GM19467 (cell line): Measurements from ENCODE around the gene MGAM2.
"Not testable (repeated sequence)": the region's sequence is repeated elsewhere in the genome, so short reads cannot be mapped to it uniquely, and the experiment has no call there.

Experiments
- ATAC-seq: cut with Tn5 transposase; IDR thresholded peaks from one replicate; pipeline ENCODE4 v1.9.1; 2021; ENCODE audit warnings: mild to moderate bottlenecking, moderate library complexity; ENCODE audit not compliant: unreplicated experiment

The MGAM2 gene

DNA sequence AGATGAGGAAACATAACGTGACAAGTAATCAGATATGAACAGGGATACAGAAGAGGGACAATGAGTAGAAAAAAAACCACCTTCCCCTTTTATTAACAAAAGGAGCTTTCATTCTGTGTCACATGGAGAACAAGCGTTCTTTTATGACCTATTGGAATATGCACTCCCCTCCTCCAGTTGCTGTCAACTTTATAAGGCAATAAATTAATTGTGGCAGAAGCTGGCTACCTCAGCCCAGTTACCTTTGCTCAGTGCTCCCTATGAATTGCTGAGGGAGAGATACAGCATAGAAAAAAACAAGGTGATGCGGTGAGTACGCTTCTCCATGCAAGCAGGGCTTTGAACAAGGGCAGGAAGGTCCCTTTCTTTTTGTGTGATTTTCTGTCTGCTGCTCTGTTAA is at the start of gene MGAM2:
TSS of gene MGAM2 (plus strand) at position 220 of the 400 bp plus-strand sequence. CDS start 5,156 bp downstream, outside the sequence.
- ATAC-seq = no peak

DNA sequence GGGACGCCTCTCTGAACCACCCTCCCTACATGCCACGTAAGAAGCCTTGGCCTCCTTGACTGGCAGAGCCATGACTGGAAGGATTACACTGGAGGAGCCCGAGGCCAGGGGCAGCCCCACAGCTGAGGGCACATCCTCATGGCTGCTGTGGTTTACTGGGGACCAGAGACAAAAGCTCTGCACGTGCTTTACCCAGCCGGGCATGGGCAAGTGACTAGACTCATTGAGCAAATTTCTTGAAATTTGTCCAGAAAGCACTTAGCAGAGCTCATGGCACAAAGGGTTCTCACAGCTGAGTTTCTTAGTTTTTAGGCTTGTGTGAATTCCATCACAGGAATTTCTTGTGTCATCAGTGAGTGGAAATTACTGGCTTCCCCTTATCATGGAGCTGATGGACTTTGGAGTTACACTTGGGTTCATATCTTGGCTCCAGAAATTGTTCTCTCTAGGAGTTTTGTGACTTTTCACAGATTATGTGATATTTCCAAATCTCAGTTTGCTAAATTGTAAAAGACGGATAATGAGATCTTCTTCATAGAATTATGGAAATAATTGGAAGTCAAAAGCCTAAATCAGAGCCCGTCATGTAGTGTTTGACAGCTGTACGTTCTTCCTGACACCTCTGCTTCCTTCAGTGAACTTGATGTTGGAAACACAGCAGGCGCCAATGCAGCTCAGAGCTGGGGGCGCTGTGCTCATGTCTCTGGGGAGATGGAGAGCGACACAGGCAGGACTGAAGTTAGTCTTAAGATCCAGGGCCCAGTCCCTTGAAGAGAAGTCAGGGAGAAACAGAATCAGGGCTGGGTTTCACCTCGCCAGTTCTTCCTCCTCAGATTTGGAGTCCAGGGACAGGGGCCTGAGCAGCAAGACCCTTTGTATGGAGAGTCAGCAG is 47.7 kb upstream of the MGAM2 start:
- no peak for ATAC-seq

GRCh38 chr7:142066536-142066935 is 45.0 kb upstream of the MGAM2 start:
- no peak for ATAC-seq

DNA sequence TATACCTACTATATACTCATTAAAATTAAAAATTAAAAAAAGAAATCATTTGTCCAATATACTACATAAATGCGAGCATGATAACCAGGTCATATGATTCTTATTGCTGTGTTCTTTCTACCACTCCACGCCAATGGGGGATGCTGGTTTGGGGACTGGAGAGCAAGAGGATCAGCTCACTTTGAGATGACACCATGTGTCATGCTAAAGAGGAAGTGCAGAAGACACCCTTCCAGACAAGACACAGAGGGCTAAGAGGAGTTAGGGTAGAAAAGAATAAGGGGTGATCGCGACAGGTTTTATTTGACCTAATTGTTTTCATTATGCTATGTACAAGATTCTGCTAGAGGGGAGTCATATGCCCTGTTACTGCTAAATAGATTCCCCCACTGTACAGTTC is 33.8 kb upstream of the MGAM2 start:
- ATAC-seq = no peak

GRCh38 chr7:142083605-142084004 is 27.9 kb upstream of the MGAM2 start:
- no peak for ATAC-seq

DNA sequence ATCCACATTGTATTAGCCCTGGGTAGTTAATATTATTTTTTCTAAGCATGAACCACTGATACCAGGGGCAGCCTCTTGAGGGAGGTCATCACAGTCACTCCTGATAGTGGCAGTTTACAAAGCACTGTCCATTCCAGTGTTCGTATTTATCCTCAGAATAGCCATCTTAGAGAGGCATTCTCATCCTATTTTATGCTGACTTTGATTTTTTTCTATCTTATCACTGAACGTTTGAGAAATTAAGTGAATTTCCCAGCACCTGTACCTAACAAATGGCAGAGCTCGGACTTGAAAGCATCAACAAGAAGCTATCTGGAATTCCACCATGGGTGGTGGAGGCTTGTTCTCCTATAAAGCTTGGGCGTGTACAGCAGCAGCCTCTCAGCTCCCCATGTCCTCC is 26.1 kb upstream of the MGAM2 start:
- ATAC-seq = no peak

DNA sequence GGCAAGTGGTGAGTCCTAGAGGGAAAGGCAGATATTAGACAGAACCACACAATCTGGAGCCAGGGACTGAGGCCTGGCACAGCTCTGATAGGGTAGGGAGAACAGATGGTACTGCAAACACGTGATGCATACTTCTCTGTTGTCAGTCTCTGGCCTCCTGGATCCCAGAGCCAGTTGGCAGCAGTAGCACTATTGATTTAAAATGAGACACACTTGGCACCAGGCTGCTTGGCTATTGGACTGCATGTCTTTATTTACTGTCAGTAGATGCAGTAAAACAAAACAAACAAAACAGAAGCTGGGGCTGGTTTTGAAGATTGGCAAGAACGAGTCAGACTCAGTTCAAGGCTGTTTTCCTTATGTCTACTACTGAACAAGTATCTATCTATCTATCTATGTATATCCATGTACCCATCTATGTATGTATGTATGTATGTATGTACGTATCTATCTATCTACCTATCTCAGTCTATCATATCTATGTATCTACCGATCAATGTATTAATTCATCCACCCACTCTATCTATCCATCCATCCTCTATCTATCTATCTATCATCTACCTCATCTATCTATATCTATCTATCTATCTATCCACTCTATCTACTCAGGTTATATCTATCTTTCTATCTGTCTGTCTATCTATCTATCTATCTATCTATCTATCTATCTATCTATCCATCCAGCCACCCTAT is 23.4 kb upstream of the MGAM2 start:
- ATAC-seq = no peak

DNA sequence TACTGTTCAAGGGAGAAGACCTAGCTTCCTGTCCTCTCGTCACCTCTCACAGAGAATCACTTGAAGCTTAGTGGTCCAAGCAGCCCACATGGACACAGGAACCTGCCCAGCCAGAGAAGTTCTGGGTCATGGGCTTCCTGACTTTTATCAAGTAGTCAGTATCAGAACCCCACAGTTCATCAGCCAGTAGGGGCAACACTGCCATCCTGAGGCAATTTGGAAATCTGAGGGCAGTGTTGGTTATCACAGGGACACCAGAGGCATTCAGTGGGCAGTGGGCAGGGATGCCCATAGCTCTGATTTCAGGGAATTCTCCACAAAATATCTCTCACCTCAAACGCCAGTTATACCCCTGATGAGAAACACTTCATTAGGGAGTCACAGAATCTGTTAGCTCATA is 22.5 kb upstream of the MGAM2 start:
- ATAC-seq = no peak

GRCh38 chr7:142091961-142092360 is 19.6 kb upstream of the MGAM2 start:
- no peak for ATAC-seq

DNA sequence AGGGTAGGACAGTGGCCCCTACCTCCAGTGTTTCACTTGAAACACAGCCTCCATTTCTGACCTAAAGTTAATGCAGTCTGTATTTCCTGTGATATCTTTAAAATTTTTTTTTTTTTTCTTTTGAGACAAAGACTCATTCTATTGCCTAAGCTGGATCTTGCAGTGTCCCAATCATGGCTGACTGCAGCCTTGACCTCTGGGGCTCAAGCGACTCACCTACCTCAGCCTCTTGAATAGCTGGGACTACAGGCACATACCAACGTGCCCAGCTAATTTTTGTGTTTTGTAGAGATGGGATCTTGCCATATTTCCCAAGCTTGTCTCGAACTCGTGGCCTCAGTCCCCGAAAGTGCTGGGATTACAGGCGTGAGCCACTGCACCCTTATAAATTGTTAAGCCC is 16.7 kb upstream of the MGAM2 start:
- ATAC-seq = no peak

GRCh38 chr7:142097571-142097970 is 13.9 kb upstream of the MGAM2 start:
- ATAC-seq = no peak

- ATAC-seq = no peak
These were observed 13.5 kb upstream of the MGAM2 start for GRCh38 chr7:142098004-142098403.

GRCh38 chr7:142099347-142099746 is 12.2 kb upstream of the MGAM2 start:
- not testable (repeated sequence) for ATAC-seq

- no peak for ATAC-seq
These were observed 10.9 kb upstream of the MGAM2 start for GRCh38 chr7:142100634-142101033.

GRCh38 chr7:142101794-142102193 is 9.7 kb upstream of the MGAM2 start:
- ATAC-seq = not testable (repeated sequence)

- no peak for ATAC-seq
These were observed 6.7 kb upstream of the MGAM2 start for GRCh38 chr7:142104550-142105527.

DNA sequence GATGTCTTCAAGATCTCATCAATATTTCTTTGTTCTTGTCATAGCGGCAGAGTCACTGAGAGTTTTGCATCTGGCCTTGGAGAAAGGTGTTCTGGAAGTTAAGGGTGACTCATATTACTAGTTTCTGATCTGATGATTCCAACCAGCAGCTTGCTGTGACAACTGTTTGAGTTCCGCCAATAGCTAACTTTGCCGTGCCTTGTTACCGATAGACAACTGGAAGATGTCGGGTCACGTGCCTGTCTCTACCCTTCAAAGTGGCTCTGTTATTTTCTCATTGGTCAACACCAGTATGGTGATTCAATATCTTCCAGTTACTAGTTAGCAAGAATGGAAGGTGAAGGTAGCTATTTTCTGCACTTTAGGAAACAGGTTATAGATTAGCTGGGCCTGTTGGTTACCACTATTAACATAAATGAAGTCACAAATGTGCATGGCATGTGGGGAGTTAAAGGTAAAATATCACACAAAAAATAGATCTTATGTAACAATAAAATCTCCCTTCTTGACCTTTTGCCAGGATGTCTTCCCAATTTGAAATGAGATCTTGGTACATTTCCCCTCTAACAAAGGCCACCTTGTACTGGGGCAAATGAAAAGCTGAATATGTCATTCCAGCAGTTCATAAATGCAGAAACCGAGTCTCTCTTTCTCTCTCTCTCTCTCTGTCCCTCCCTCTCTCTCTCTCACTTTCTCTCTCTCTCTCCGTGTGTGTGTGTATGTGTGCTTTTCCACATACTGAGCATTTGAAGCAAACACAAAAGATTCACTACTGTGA is 2.6 kb upstream of the MGAM2 start:
- ATAC-seq = no peak

- no peak for ATAC-seq
These were observed 1.4 kb upstream of the MGAM2 start for GRCh38 chr7:142110098-142110497.

DNA sequence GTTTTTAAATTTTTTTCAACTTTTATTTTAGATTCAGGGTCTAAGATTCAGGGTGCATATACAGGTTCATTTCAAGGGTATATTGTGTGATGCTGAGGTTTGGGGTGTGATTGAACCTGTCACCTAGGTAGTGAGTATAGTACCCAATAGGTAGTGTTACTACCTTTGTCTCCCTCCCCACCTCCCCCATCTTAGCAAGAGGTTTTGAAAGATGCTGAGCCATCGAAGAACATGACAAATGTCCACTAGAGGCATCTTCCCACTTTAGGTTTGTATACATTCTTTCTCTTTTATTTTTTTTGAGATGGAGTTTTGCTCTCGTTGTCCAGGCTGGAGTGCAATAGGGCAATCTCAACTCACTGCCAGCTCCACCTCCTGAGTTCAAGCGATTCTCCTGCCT is 880 bp upstream of the MGAM2 start:
- ATAC-seq = no peak

GRCh38 chr7:142112086-142112485 is 568 bp downstream of the MGAM2 start:
- ATAC-seq = no peak
